ENCODE results near the gene TMEM151B. TPM values are rescaled to one million over a fixed set of nuclear protein-coding genes. Genes with fewer than 3 reads are reported as not detected.
A peak's percentile ranks its signal among the peaks of the same experiment; 100 is the strongest.
"Not testable (repeated sequence)": the region's sequence is repeated elsewhere in the genome, so short reads cannot be mapped to it uniquely, and the experiment has no call there.

TMEM151B gene
- total RNA-seq, 1 donor from 2014 or later, result 0.07 TPM

- no peak for DNase-seq (ENCODE audit: low read depth, low spot score)
Measured at GRCh38 chr6:44333273-44333919, 63.1 kb downstream of the TMEM151B start.

GRCh38 chr6:44333942-44334341 lies 63.7 kb downstream of the TMEM151B start:
- DNase-seq (ENCODE audit: low read depth, low spot score), result no peak

GRCh38 chr6:44335631-44336030 lies 65.4 kb downstream of the TMEM151B start:
- no peak for DNase-seq (ENCODE audit: low read depth, low spot score)

- DNase-seq (ENCODE audit: low read depth, low spot score), result peak; percentile 24
Measured at GRCh38 chr6:44338228-44339122, 68.2 kb downstream of the TMEM151B start.

- DNase-seq (ENCODE audit: low read depth, low spot score), result no peak
Measured at GRCh38 chr6:44339301-44339700, 69.1 kb downstream of the TMEM151B start.

GRCh38 chr6:44339763-44340625 lies 69.7 kb downstream of the TMEM151B start:
- no peak for DNase-seq (ENCODE audit: low read depth, low spot score)

- no peak for DNase-seq (ENCODE audit: low read depth, low spot score)
Measured at GRCh38 chr6:44341095-44341890, 71.0 kb downstream of the TMEM151B start.

GRCh38 chr6:44342052-44342451 lies 71.8 kb downstream of the TMEM151B start:
- DNase-seq (ENCODE audit: low read depth, low spot score), result no peak

GRCh38 chr6:44342489-44342888 lies 72.2 kb downstream of the TMEM151B start, which contains the start of gene SPATS1:
SPATS1 (plus strand) TSS chr6:44342650; CDS start chr6:44343096, 446 bp downstream.
- DNase-seq (ENCODE audit: low read depth, low spot score), result no peak

GRCh38 chr6:44346818-44347217 lies 76.6 kb downstream of the TMEM151B start:
- DNase-seq (ENCODE audit: low read depth, low spot score), result not testable (repeated sequence)

- DNase-seq (ENCODE audit: low read depth, low spot score), result no peak
Measured at GRCh38 chr6:44349904-44350649, 79.8 kb downstream of the TMEM151B start.

- not testable (repeated sequence) for DNase-seq (ENCODE audit: low read depth, low spot score)
Measured at GRCh38 chr6:44350650-44350994, 80.4 kb downstream of the TMEM151B start.

GRCh38 chr6:44352259-44352658 lies 82.0 kb downstream of the TMEM151B start:
- no peak for DNase-seq (ENCODE audit: low read depth, low spot score)

GRCh38 chr6:44353336-44353735 lies 83.1 kb downstream of the TMEM151B start:
- DNase-seq (ENCODE audit: low read depth, low spot score), result no peak

- DNase-seq (ENCODE audit: low read depth, low spot score), result no peak
Measured at GRCh38 chr6:44355640-44356039, 85.4 kb downstream of the TMEM151B start.

- DNase-seq (ENCODE audit: low read depth, low spot score), result no peak
Measured at GRCh38 chr6:44356487-44356886, 86.2 kb downstream of the TMEM151B start.

Measured in pulmonary artery endothelial cell (primary cell).